ENCODE measurements around the gene GNAO1.

- no peak for TF ChIP-seq CTCF (IDR thresholded peaks at IDR 0.05)
- no peak for TF ChIP-seq POLR2A (IDR thresholded peaks at IDR 0.05)
- TF ChIP-seq POLR2AphosphoS5 (IDR thresholded peaks at IDR 0.05), result no peak
These were observed 31.2 kb downstream of the GNAO1 start for GRCh38 chr16:56222474-56222997.
